SK-MEL-5 (cell line): ENCODE data around the gene BAG1. TPM values are rescaled to one million over a fixed set of nuclear protein-coding genes. Genes with fewer than 3 reads are reported as not detected.

ENCODE experiments used
- total RNA-seq: library from RNA; depleted of rRNA; stranded (reverse); fragments of >200 nt; shearing (Covaris generic); gene quantifications from 2 replicates; pipeline ENCODE4 v1.2.3, GENCODE V29; 2014; rRNA removed

Gene BAG1
- total RNA-seq, 1 experiment from 2014 or later: 60.9 TPM

Other genes starting within 250 kb of the BAG1 start
- gene DNAJA1, start 239.4 kb downstream of the BAG1 start, total RNA-seq: 138 and 152 TPM in 2 replicates
- gene SMU1, start 188.0 kb downstream of the BAG1 start, total RNA-seq: 24.3 and 27.7 TPM in 2 replicates
- 11.7 and 12.7 TPM in 2 replicates for gene B4GALT1, start 97.4 kb downstream of the BAG1 start, total RNA-seq
- not detected in 2 replicates for gene SPINK4, start 24.5 kb downstream of the BAG1 start, total RNA-seq
- gene CHMP5, start 341 bp upstream of the BAG1 start, total RNA-seq: 96.5 and 106 TPM in 2 replicates
- gene NFX1, start 25.8 kb upstream of the BAG1 start, total RNA-seq: 16.4 and 17.9 TPM in 2 replicates
- gene AQP7, start 137.9 kb upstream of the BAG1 start, total RNA-seq: not detected in 2 replicates
- gene AQP3, start 182.9 kb upstream of the BAG1 start, total RNA-seq: 0.08 TPM in 1 of 2 replicates, not detected in the other
- gene NOL6, start 209.2 kb upstream of the BAG1 start, total RNA-seq: 29.7 and 34.5 TPM in 2 replicates